IMR-90 (cell line): ENCODE measurements around the gene LYRM7. TPM values are rescaled to one million over a fixed set of nuclear protein-coding genes. Genes with fewer than 3 reads are reported as not detected.

Experiments used
- ATAC-seq: fragments of 200-7000 bp; cut with Tn5 transposase; 2 replicates; pipeline ENCODE4 v1.9.1; 2020; ENCODE audit warnings: low read depth, mild to moderate bottlenecking, moderate library complexity
- BruUV-seq: library from RNA; stranded (reverse); fragments of 400-500 nt; replicated peaks from 2 replicates; lab custom pipeline; 2021; lab: Mats Ljungman, UMichigan
- CTCF ChIA-PET: fragments of 300-600 bp; formaldehyde crosslinking; extraction: SDS; loops from one replicate; lab custom pipeline; 2021; ENCODE audit warnings: antibody characterized with exemption; lab: Yijun Ruan, JAX
- POLR2A ChIA-PET: fragments of 300-600 bp; sonication (Branson Sonifier 250); formaldehyde crosslinking; loops from one replicate; lab custom pipeline; 2022; ENCODE audit warnings: antibody characterized with exemption; ENCODE audit not compliant: unreplicated experiment; lab: Charles Lee
- DNase-seq: peaks from one replicate; pipeline ENCODE4 v3.0.0; 2013
- H2AFZ ChIP-seq: replicated peaks from 2 replicates; pipeline ENCODE3; 2013; ENCODE audit warnings: low read length, mild to moderate bottlenecking; ENCODE audit not compliant: poor library complexity
- H2AK5ac ChIP-seq: 2 replicates; pipeline ENCODE4 v1.6.1; 2013; ENCODE audit warnings: low read depth, low read length, inconsistent platforms
- H2AK9ac ChIP-seq: replicated peaks from 2 replicates; pipeline ENCODE3; 2013; ENCODE audit warnings: mild to moderate bottlenecking, low read depth, low read length, moderate library complexity; ENCODE audit not compliant: poor library complexity
- H2BK120ac ChIP-seq: 2 replicates; pipeline ENCODE4 v1.6.1; 2013; ENCODE audit warnings: low read depth, low read length, inconsistent platforms
- H2BK15ac ChIP-seq: 3 replicates; pipeline ENCODE4 v1.6.1; 2013; ENCODE audit warnings: low read depth, low read length, inconsistent platforms
- H2BK20ac ChIP-seq: 2 replicates; pipeline ENCODE4 v1.6.1; 2013; ENCODE audit warnings: low read depth, mild to moderate bottlenecking, inconsistent platforms, low read length, moderate library complexity
- H2BK5ac ChIP-seq: 2 replicates; pipeline ENCODE4 v1.6.1; 2013; ENCODE audit warnings: mild to moderate bottlenecking, low read depth, low read length, inconsistent platforms; ENCODE audit not compliant: poor library complexity, severe bottlenecking
- H3K14ac ChIP-seq: replicated peaks from 2 replicates; pipeline ENCODE4 v1.6.1; 2013; ENCODE audit warnings: low read depth, low read length, inconsistent platforms
- H3K18ac ChIP-seq: 2 replicates; pipeline ENCODE4 v1.6.1; 2013; ENCODE audit warnings: low read depth, low read length, control low read depth
- H3K23ac ChIP-seq: 2 replicates; pipeline ENCODE4 v1.6.1; 2013; ENCODE audit warnings: low read depth, low read length, inconsistent platforms
- H3K27ac ChIP-seq: 2 replicates; pipeline ENCODE4 v1.5.1; 2013; ENCODE audit warnings: mild to moderate bottlenecking, control low read depth, low read length; ENCODE audit not compliant: insufficient read depth
- H3K27me3 ChIP-seq: 2 replicates; pipeline ENCODE4 v1.6.1; 2013; ENCODE audit warnings: low read length; ENCODE audit not compliant: control insufficient read depth, insufficient read depth
- H3K36me3 ChIP-seq: 2 replicates; pipeline ENCODE4 v1.6.1; 2013; ENCODE audit warnings: low read length, mixed read lengths; ENCODE audit not compliant: control insufficient read depth, insufficient read depth
- H3K4ac ChIP-seq: 2 replicates; pipeline ENCODE4 v1.6.1; 2013; ENCODE audit warnings: low read depth, low read length, inconsistent platforms
- H3K4me1 ChIP-seq: 2 replicates; pipeline ENCODE4 v1.6.1; 2013; ENCODE audit warnings: low read length, mixed read lengths; ENCODE audit not compliant: control insufficient read depth, insufficient read depth
- H3K4me2 ChIP-seq: 2 replicates; pipeline ENCODE4 v1.6.1; 2013; ENCODE audit warnings: low read depth, mild to moderate bottlenecking, control low read depth, low read length, moderate library complexity
- H3K4me3 ChIP-seq: 2 replicates; pipeline ENCODE4 v1.5.1; 2013; ENCODE audit warnings: low read depth, mild to moderate bottlenecking, control low read depth, low read length, moderate library complexity; ENCODE audit not compliant: insufficient read depth
- H3K56ac ChIP-seq: 2 replicates; pipeline ENCODE4 v1.6.1; 2013; ENCODE audit warnings: low read length, inconsistent platforms; ENCODE audit not compliant: insufficient read depth; ENCODE audit errors: extremely low read depth
- H3K79me1 ChIP-seq, 2 experiments: 2 replicates each; pipeline ENCODE4 v1.6.1; 2013; ENCODE audit warnings: low read length in 2 of 2, inconsistent platforms in 1 of 2, low read depth in 1 of 2
- H3K9ac ChIP-seq: 2 replicates; pipeline ENCODE4 v1.6.1; 2013; ENCODE audit warnings: low read depth, low read length, control low read depth
- H3K9me1 ChIP-seq: 2 replicates; pipeline ENCODE4 v1.6.1; 2013; ENCODE audit warnings: low read length, inconsistent platforms; ENCODE audit not compliant: insufficient read depth
- H3K9me3 ChIP-seq: 2 replicates; pipeline ENCODE4 v1.6.1; 2013; ENCODE audit warnings: low read length; ENCODE audit not compliant: control insufficient read depth, insufficient read depth
- H4K20me1 ChIP-seq: 2 replicates; pipeline ENCODE4 v1.6.1; 2013; ENCODE audit warnings: low read length, inconsistent platforms; ENCODE audit not compliant: insufficient read depth
- H4K5ac ChIP-seq: 2 replicates; pipeline ENCODE4 v1.6.1; 2013; ENCODE audit warnings: mild to moderate bottlenecking, low read depth, low read length, control low read depth
- H4K8ac ChIP-seq, 2 experiments: 2 replicates each; pipeline ENCODE4 v1.6.1; 2013; ENCODE audit warnings: low read depth in 2 of 2, low read length in 2 of 2, control low read depth in 1 of 2, inconsistent platforms in 1 of 2
- H4K91ac ChIP-seq: 2 replicates; pipeline ENCODE4 v1.6.1; 2013; ENCODE audit warnings: low read depth, low read length, inconsistent platforms; ENCODE audit not compliant: insufficient read depth
- BHLHE40 ChIP-seq: fragments of 150-350 bp; IDR thresholded peaks from 2 replicates; pipeline ENCODE4 v1.6.1; 2016; ENCODE audit warnings: mild to moderate bottlenecking, low read depth, low read length
- CEBPB ChIP-seq: IDR thresholded peaks from 2 replicates; pipeline ENCODE4 v1.6.1; 2012; ENCODE audit warnings: low read depth, low read length, improper control_type of control experiment
- MAFK ChIP-seq: IDR thresholded peaks from 2 replicates; pipeline ENCODE4 v1.6.1; 2012; ENCODE audit warnings: low read depth, low read length, improper control_type of control experiment
- MAZ ChIP-seq: IDR thresholded peaks from 2 replicates; pipeline ENCODE4 v1.6.1; 2012; ENCODE audit warnings: low read depth, mild to moderate bottlenecking, low read length, improper control_type of control experiment, moderate library complexity, borderline replicate concordance
- NFE2L2 ChIP-seq: fragments of 150-350 bp; IDR thresholded peaks from 2 replicates; pipeline ENCODE4 v1.6.1; 2016; ENCODE audit warnings: low read depth, mild to moderate bottlenecking, low read length
- WGBS, 2 experiments: methylation state at CpG; one replicate each; pipeline versions ENCODE4 v1.1.5 to v1.1.7; 2013; ENCODE audit warnings: missing lambda C conversion rate in 2 of 2; ENCODE audit not compliant: insufficient read length in 1 of 2; ENCODE audit errors: extremely low coverage in 2 of 2; 5-methylcytosine and 5-hydroxymethylcytosine counted together
- dilution Hi-C: fragments of 300-500 bp; cut with HindIII; formaldehyde crosslinking; loops from one replicate; pipeline ENCODE4 v1.14.3; 2018; ENCODE audit warnings: low sequenced_read_pairs; ENCODE audit not compliant: unreplicated experiment
- in situ Hi-C: fragments of 300-500 bp; cut with MboI; formaldehyde crosslinking; loops from 3 replicates; pipeline ENCODE4 v1.14.3; 2019; ENCODE audit warnings: low sequenced_read_pairs, inconsistent platforms, mixed read lengths
- intact Hi-C: fragments of 100-400 bp; cut with micrococcal nuclease; formaldehyde crosslinking; loops from 2 replicates; pipeline ENCODE4 v1.10.0; 2022
- polyA plus RNA-seq, 3 experiments: library from polyadenylated mRNA; depleted of rRNA; stranded (reverse); fragments of >200 nt; gene quantifications; 2 replicates each; pipeline ENCODE4 v1.2.3, GENCODE V29; 2012; ENCODE audit warnings: low replicate concordance in 1 of 3
- total RNA-seq: library from RNA; depleted of rRNA; stranded (reverse); fragments of >200 nt; gene quantifications from 2 replicates; pipeline ENCODE4 v1.2.3, GENCODE V29; 2012

Gene LYRM7
- total and polyA plus RNA-seq, 2 of the 4 experiments (the other 2 are of a cell fraction): 2.5 to 3.4 TPM

- POLR2A ChIA-PET: no interaction called here
These were observed 41.8 kb downstream of the LYRM7 start for GRCh38 chr5:131212471-131213021.

More at GRCh38 chr5:131212471-131213021, 41.8 kb downstream of the LYRM7 start:
- Histone ChIP-seq H3K9me1 (no peaks in the 10 kb centered on the region), H3K4me2 (no peak overlapping the region), H3K4me3 (no peak overlapping the region), H3K14ac (no peak overlapping the region), H3K4me1 (peaks cover 2% of the 10 kb centered on the region), H3K9ac (no peak overlapping the region), H3K56ac (no peak overlapping the region), H2BK120ac (no peak overlapping the region), H3K4ac (no peak overlapping the region), H2BK15ac (no peak overlapping the region; the same call in 2 of the 3 replicates), H2AK9ac (no peak overlapping the region), H3K79me1 (no peaks in the 10 kb centered on the region), H3K9me3 (no peaks in the 10 kb centered on the region), H3K36me3 (no peaks in the 10 kb centered on the region), H2AK5ac (no peak overlapping the region), H2AFZ (no peak overlapping the region), H2BK20ac (no peak overlapping the region), H4K8ac (no peak overlapping the region), H4K91ac (no peak overlapping the region), H4K5ac (no peak overlapping the region), H3K18ac (no peak overlapping the region), H3K27me3 (no peaks in the 10 kb centered on the region), H4K20me1 (no peaks in the 10 kb centered on the region), H3K27ac (no peak overlapping the region), H2BK5ac (no peak overlapping the region), H3K23ac (no peak overlapping the region)
- WGBS, 2 experiments: no CpG with 5 or more reads among the region's 5 CpGs
- TF ChIP-seq MAFK (no peak), BHLHE40 (no peak), NFE2L2 (no peak), MAZ (no peak), CEBPB (no peak)
- no TSS peak for BruUV-seq
- no peak for DNase-seq
- intact Hi-C loops: no loop called here
- dilution Hi-C loops: no loop called here
- no peak for ATAC-seq
- CTCF ChIA-PET: no interaction called here
- in situ Hi-C loops: no loop called here
